NCI-H2171 (cell line): ENCODE data around the gene GNMT.
"Not testable (repeated sequence)": the region's sequence is repeated elsewhere in the genome, so short reads cannot be mapped to it uniquely, and the experiment has no call there.

Source experiments
- DNase-seq: peaks from one replicate; lab custom pipeline; 2025; lab: John Stamatoyannopoulos, UW

The GNMT gene

GRCh38 chr6:42974919-42975505 lies 14.5 kb downstream of the GNMT start:
- peak; percentile 27 for DNase-seq

- no peak for DNase-seq
These were observed 17.9 kb downstream of the GNMT start for GRCh38 chr6:42978487-42978838.

GRCh38 chr6:42978839-42979522 lies 18.4 kb downstream of the GNMT start, which contains the start of gene PEX6:
TSS of gene PEX6 (minus strand) at chr6:42979181. CDS start at chr6:42979150, 31 bp downstream.
- DNase-seq = peak; percentile 92

- no peak for DNase-seq
These were observed 19.1 kb downstream of the GNMT start for GRCh38 chr6:42979523-42980177.

DNA sequence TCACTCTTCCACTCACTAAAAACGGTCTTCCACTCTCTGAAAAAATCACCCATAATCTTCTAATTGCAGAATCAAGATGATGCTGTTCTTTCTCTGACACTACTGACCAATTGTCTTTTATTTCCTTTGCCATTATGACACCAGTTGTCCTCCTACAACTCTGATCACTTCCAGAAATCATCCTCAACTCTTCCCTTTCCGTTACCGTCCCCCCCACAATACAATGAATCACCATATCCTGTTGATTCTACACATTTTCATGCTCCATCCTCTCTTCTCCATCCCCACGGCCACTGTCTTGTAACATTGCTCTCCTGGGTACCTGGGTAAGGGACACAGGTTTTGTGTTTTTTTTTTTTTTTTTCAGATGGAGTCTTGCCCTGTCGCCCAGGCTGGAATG lies 21.3 kb downstream of the GNMT start:
- no peak for DNase-seq

GRCh38 chr6:42984001-42984923 lies 23.7 kb downstream of the GNMT start, which contains the start of gene PPP2R5D:
TSS of gene PPP2R5D (plus strand) at chr6:42984570. CDS start at chr6:42984678, 108 bp downstream.
- peak; percentile 98 for DNase-seq

DNA sequence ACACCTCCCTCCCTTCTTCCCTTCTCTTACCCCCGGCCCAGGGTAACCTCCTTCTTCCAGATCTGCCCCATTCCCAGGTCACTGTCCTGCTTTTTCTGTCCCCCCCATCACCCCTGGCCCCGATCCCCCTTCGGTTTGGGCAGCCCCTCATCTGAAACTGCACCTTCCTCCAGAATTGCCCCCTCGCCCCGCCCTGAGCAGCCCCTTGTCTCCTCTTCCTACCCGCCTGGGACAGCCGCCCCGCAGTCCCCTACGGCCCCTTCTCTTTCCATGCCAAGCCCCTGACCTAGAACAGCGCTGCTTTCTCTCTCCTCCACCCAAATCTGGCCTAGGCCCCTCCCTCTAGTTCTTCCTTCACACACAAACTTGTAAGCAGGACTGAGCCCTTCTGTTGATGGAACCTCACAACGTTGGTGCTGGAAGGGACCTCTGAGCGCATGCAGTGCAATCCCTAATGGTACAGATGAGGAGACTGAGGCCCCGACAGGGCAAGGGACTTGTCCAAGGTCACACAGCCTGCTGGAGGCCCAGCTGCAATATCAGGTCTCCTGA lies 24.4 kb downstream of the GNMT start:
- DNase-seq = no peak

DNA sequence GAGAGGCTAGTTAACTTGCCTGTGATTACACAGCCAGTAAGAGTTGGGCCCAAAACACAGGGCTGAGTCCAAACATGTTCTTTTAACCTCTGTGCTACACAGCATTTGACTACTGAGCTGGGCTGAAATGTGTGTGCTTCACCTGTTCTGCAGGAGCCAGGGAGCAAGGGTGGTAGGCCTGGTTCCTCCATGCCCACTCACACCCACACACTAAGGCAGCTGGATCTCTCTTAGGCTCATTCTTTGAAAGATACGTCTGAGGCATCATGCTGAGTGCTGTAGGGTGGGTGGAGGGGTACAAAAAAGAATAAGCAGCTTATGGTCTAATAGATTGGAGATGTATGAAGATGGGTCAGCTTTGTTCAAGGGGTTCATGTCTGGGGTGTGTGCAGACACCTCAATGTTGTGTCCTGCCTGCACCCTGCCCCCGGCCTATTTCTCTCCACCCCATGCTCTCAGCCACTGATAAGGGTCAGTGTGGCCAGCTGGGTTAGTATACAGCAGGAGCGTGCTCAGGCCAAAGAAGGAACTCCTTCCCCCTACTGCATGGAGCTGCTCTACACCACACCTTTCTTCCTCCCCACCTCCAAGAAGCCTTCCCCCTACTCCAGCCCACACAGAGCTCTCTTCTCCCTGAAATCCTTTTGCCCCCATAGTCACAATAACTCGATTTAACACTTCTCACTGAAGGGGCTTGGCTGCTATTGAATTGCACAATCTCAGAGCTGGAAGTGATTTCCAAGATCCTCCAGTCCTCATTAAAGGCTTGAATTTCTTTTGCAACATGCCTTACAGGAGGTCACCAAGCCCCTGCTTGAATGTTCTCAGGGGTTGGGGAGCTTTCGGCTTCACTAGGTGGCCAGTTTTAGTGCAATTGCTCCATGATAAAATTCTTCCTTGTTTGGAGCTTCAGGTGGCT lies 27.2 kb downstream of the GNMT start:
- DNase-seq = no peak

DNA sequence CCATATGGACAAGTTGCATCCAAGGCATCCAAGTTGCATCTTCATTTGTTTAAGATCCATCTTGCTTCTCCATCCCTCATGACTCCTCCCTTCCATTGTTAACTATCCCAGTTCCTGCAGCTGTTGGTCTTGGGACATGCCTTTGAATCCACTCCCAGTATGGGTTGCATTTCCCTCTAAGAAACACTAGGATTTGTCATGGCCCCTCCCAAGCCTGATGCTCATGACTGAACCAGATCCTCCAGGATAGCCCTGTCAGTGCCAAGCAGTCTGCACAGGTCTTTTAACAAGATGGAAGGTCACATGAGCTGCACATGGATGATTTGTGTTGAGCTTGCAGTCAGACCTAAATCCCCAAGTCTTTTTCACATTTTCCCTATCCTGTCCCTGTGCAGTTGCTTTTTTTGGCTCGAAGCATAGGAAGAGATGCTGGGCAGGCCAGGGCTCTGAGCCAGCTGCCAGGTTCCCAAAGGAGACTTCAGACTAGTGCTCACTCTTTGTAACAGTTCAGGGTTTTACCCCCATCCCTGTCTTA lies 28.0 kb downstream of the GNMT start:
- no peak for DNase-seq

DNA sequence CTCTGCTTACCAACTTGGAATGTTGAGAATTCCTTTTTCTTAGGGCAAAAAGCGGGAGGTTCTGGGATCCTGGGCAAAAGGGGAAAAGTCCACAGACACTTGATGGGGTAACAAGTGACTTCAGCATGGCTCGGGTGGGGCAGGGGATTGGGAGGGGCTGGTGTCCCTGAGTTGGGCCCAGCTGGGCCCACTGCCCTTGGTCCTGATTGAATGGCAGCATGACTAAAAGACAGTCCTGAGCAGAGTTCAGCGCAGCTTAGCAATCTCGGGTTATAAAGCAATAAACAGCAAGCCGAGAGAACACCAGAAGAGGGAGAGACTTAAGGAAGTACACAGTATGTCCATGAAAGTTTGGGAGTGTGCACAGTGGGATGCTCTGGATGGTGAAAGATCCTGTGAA lies 29.4 kb downstream of the GNMT start:
- no peak for DNase-seq

DNA sequence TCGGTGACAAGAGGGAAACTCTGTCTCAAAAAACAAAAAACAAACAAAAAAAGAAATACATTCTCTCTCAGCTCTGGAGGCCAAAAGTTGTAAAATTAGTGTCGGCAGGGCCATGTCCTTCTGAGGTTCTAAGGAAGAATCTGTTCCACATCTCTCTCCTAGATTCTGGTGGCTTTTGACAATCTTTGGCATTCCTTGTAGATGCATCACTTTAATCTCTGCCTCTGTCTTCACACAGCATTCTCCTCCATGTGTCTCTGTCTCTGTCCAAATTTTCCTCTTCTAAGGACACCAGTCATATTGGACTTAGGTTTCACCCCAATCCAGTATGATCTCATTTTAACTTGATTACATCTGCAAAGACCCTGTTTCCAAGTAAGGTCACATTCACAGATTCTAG lies 32.9 kb downstream of the GNMT start:
- DNase-seq = no peak

- DNase-seq = no peak
These were observed 36.0 kb downstream of the GNMT start for GRCh38 chr6:42996513-42996912.

- not testable (repeated sequence) for DNase-seq
These were observed 37.7 kb downstream of the GNMT start for GRCh38 chr6:42998205-42998604.

DNA sequence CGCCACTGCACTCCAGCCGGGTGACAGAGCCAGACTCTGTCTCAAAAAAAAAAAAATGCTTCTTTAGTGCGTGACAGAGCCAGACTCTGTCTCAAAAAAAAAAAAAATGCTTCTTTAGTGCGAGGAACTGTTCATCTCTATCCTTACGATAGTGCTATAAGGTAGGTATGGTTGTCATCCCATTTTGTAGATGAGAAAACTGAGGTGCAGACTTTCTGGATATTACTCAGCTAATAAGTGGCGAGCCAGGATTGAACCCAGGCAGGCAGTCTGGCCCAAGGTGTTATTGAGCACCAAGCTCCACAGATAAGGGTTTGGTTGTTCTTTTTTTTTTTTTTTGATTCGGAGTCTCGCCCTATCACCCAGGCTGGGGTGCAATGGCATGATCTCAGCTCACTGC lies 41.3 kb downstream of the GNMT start:
- DNase-seq = no peak

DNA sequence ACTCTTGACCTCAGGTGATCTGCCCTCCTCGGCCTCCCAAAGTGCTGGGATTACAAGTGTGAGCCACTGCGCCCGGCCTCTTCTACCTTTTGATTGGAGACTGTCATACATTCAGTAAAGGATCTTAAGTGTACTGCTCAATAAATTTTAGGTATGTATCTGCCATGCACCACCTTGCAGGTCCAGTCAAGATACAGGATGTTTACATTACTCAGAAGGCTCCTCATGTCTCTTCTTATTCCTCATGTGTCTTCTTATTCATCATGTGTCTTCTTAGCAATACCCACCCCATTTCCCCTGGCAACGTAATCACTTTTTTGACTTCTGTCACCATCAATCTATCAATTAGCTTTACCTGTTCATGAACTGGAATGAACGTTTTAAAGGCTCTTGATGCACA lies 45.3 kb downstream of the GNMT start:
- no peak for DNase-seq

GRCh38 chr6:43006251-43006650 lies 45.7 kb downstream of the GNMT start:
- no peak for DNase-seq

DNA sequence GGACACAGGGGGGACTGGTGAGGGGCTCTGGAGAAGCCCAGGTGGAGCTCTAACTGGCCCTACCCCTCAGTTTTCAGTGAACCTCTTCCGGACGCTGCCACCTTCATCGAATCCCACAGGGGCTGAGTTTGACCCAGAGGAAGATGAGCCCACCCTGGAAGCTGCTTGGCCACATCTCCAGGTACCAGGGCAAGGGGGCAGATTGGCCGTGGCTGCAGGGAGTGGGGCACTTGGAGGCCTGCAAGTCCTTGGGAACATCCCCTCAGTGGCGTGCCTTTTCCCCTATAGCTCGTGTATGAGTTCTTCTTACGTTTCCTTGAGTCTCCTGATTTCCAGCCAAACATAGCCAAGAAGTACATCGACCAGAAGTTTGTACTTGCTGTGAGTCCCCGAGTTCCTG lies 46.6 kb downstream of the GNMT start:
- DNase-seq = no peak

DNA sequence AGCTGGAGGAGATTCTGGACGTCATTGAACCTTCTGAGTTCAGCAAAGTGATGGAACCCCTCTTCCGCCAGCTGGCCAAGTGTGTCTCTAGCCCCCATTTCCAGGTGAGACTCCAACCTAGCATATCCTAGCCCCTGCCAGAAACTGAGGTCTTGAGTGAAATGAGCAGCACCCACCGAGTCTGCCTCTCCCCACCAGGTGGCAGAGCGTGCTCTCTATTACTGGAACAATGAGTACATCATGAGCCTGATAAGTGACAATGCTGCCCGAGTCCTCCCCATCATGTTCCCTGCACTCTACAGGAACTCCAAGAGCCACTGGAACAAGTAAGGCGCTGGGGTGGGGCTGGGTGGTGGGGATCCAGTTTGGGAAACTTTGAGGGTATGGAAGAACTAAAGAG lies 48.6 kb downstream of the GNMT start:
- DNase-seq = peak; percentile 20

DNA sequence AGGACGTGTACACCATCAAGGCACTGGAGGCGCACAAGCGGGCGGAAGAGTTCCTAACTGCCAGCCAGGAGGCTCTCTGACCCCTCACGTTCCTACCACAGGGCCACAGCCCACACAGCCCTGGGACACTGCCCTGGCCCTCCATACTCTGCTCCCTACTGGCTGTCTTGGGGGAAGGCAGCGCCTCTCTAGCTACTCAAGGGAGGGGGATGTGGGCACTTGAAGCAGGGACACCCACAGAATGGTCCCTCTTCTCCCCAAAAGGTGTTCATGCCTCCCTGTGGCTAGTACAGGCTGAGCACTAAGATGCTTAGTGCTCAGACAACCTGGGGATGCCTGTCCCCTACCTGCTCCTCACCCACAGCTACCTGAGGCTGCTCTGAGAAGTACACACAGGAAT lies 50.7 kb downstream of the GNMT start:
- no peak for DNase-seq

DNA sequence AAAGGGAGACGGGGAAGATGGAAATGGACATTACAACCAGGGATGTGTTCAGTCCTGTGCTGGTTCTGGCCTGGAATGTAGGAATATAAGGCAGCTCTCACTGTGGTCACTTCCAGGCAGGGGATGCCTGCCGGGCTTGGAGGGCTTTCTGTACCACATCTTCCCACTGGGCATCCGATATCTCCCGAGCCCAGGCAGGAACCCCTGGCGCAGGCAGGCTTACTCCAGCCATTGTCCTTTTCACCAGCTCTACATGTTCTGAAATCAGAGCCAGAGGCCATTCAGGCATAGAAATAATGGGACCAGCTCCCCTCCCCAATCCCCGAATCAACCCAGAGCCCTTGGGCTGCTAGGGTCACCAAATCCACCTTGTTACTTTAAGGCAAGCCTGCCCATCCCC lies 51.8 kb downstream of the GNMT start:
- DNase-seq = no peak
